Measurements from ENCODE around the gene MTX1.
A peak's percentile ranks its signal among the peaks of the same experiment; 100 is the strongest.
"Not testable (repeated sequence)": the region's sequence is repeated elsewhere in the genome, so short reads cannot be mapped to it uniquely, and the experiment has no call there.

MTX1 gene

GRCh38 chr1:155207806-155208540 lies 522 bp upstream of the MTX1 start, which contains the start of gene THBS3:
TSS of gene THBS3 (minus strand) at chr1:155207897. CDS start at chr1:155207876, 21 bp downstream.
- DNase-seq (ENCODE audit: low spot score), result peak; percentile 84

DNA sequence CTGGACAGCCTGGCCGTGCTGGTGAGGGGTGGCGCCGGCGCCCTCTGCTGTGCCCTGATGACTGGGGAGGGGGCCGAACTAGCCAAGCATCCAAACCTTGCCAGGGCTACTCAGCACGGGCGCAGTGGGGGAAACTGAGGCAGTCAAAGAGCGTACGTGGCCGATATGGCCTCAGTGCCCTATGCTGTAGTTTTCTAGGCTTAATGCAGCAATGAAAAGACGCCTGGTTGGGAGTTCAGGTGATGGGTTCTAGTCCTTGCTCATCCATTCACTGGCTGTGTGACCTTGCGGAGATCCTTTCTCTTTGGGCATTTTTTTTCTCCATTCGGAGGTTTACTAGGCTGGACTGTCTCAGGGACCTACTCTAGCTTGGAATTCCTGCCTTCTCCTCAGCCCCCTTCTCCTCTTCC lies 822 bp downstream of the MTX1 start:
- no peak for DNase-seq (ENCODE audit: low spot score)

DNA sequence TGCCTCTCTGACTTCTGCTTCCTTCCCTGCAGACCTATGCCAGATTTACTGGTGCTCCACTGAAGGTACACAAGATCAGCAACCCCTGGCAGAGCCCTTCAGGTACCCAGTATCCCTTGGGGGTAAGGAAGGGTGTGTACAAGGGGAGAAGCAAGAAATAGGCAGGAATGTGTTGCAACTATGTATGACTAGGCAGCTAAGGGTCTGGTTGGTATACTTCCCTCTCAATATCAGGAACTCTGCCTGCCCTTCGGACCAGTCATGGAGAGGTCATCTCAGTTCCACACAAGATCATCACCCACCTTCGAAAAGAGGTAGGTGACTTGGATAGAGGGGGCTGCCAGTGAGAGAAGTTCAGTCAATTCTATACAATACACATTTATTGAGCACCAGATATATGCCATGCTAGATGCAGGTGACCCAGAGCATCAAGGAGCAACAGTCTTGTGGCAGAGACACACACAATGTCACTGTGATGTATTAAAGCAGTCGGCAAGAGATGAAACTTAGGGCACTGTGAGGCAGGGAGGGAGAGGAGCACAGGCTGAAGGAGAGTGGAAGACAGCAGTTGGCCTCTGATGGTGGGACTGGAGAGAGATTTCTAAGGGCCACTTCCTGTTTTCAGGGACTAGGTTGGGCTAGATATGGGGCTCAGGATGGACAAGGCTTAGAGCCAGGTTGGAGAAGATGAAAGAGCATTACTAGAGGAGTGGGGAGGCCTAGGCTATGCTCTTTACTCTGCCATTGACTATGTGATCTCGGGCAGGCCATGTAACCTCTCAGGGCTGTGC lies 2.0 kb downstream of the MTX1 start:
- DNase-seq (ENCODE audit: low spot score), result no peak

DNA sequence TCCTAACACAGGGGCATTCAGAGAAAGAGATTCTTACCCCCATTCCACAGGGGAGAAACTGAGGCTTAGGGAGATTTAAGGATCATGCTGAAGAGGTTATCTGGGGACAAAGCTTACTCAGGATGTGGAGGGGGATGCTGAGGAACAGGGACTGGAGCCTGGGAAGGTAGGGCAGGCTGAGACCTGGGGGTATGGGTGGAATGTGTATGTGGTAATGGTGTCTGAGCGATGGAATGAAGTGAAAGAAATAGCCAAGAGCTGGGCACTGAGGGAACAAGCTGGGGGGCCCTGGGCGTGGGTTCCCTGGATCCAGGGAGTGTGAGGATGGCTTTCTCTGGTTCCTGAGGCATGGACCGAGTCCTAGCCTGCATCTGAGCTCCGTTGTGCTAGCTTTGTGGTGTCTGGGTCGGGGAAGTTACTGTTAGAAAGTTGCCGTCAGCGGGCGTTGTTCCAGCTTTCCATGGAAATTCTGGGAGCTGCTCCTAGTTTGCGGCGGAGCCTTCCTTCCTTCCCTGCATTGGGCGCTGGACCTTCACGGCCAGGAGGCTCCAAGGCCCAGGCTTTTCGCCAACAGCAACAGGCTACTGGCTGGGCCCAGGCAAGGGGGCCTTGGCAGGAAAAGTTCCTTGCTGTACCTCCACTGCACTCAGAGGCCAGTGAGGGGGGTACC lies 3.0 kb downstream of the MTX1 start:
- not testable (repeated sequence) for DNase-seq (ENCODE audit: low spot score)

- not testable (repeated sequence) for DNase-seq (ENCODE audit: low spot score)
Observed at GRCh38 chr1:155212051-155212440, 3.6 kb downstream of the MTX1 start.

DNA sequence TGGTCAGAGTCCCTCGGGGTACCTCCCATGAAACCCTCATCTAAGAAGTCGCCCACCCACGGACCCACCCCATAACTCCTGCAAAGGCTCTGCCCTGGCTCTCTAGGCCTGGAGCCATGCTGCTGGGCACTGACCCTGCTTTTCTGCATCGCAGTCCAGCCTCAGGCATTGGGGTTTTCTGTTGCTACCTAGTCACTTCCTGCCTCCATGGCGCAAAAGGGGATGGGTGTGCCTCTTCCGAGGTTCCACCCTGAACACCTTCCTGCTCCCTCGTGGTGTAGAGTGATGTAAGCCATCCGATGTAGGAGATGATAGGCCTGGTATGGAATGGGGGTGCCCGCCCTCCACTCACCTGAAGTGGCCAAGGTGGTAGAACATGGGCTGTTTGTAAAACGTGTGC lies 6.2 kb downstream of the MTX1 start:
- not testable (repeated sequence) for DNase-seq (ENCODE audit: low spot score)

GRCh38 chr1:155218854-155219591 lies 10.5 kb downstream of the MTX1 start:
- DNase-seq (ENCODE audit: low spot score), result no peak

GRCh38 chr1:155219592-155220031 lies 11.1 kb downstream of the MTX1 start:
- no peak for DNase-seq (ENCODE audit: low spot score)

- not testable (repeated sequence) for DNase-seq (ENCODE audit: low spot score)
Observed at GRCh38 chr1:155220211-155220965, 11.9 kb downstream of the MTX1 start.

DNA sequence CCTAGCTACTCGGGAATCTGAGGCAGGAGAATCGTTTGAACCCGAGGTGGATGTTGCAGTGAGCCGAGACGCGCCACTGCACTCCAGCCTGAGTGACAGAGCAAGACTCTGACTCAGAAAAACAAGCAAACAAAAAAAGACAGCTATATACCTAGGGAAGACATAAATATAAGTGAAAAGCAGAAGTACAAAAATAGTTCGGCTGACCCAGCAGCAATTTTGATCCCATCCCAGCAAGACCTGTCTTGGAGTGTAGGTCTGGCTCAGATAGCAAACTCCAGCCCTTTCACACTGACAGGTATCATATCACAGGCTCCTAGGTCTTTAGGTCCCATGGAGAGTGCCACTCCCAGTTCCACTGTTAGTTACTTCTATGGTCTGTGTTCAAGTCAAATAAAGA lies 14.6 kb downstream of the MTX1 start:
- DNase-seq (ENCODE audit: low spot score), result no peak

- not testable (repeated sequence) for DNase-seq (ENCODE audit: low spot score)
Observed at GRCh38 chr1:155225404-155225759, 16.9 kb downstream of the MTX1 start.

GRCh38 chr1:155226188-155226909 lies 17.9 kb downstream of the MTX1 start:
- DNase-seq (ENCODE audit: low spot score), result peak; percentile 71

DNA sequence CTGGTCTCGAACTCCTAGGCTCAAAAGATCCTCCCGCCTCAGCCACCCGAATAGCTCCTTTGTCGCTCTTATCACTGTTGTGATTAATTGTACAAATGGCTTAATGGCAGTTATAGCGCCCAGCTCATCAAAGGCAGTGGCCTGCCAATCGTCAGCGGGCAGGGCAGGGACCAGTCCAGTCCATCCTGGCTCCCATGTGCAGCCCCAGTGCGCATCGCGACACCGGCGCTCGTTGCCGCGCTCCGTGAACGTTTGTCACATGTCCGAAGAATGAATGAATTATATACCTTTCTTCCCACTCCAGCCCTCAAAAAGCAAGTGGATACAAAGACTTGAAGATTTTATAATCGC lies 18.4 kb downstream of the MTX1 start:
- peak; percentile 74 for DNase-seq (ENCODE audit: low spot score)

- DNase-seq (ENCODE audit: low spot score), result peak; percentile 99
Observed at GRCh38 chr1:155227261-155228095, 19.0 kb downstream of the MTX1 start.

GRCh38 chr1:155228096-155228427 lies 19.6 kb downstream of the MTX1 start:
- no peak for DNase-seq (ENCODE audit: low spot score)

DNA sequence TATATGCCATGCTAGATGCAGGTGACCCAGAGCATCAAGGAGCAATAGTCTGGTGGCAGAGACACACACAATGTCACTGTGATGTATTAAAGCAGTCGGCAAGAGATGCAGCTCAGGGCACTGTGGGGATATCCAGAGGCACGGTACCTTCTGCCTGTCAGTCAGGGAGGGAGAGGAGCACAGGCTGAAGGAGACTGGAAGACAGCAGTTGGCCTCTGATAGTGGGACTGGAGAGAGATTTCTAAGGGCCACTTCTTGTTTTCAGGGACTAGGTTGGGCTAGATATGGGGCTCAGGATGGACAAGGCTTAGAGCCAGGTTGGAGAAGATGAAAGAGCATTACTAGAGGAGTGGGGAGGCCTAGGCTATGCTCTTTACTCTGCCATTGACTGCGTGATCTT lies 22.8 kb downstream of the MTX1 start:
- DNase-seq (ENCODE audit: low spot score), result not testable (repeated sequence)

DNA sequence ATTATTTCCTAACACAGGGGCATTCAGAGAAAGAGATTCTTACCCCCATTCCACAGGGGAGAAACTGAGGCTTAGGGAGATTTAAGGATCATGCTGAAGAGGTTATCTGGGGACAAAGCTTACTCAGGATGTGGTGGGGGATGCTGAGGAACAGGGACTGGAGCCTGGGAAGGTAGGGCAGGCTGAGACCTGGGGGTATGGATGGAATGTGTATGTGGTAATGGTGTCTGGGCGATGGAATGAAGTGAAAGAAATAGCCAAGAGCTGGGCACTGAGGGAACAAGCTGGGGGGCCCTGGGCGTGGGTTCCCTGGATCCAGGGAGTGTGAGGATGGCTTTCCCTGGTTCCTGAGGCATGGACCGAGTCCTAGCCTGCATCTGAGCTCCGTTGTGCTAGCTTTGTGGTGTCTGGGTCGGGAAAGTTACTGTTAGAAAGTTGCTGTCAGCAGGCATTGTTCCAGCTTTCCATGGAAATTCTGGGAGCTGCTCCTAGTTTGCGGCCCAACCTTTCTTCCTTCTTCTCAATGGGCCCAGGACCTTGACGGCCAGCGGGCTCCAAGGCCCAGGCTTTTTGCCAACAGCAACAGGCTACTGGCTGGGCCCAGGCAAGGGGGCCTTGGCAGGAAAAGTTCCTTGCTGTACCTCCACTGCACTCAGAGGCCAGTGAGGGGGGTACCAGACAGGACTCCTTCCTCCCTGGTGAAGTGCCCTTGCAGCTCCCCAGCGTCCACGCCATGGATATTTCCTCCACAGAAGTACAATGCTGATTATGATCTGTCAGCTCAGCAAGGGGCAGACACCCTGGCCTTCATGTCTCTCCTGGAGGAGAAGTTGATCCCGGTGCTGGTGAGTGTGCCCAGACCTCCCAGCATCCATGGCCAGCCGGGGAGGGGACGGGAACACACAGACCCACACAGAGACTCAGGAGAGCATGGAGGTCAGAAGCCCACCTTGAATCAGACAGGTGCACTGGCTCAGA lies 23.8 kb downstream of the MTX1 start:
- not testable (repeated sequence) for DNase-seq (ENCODE audit: low spot score)

DNA sequence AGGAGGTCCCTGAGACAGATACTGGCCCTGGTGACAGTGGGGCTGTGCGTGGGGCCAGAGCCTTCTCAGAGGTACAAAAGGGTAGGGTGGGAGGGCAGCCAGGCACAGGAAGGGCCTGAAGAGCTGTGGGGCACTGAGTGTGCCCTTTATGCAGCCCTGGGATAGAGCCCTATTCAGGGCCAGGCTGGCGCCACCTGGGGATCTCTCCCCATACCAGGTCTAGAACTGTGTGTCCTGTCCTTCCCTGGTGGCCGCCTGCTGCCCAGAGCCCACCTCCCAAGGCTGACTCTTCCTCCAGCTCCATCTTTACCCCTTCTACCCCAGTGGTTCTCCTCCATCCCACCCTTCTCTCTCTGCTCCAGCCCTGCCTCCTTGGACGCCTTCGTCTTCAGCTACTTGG lies 25.0 kb downstream of the MTX1 start:
- not testable (repeated sequence) for DNase-seq (ENCODE audit: low spot score)

GRCh38 chr1:155235375-155235774 lies 26.9 kb downstream of the MTX1 start:
- DNase-seq (ENCODE audit: low spot score), result not testable (repeated sequence)

Measured in ecto neural progenitor cell (in vitro differentiated cells).